ENCODE measurements around the gene KLHDC1.
"Not testable (repeated sequence)": the region's sequence is repeated elsewhere in the genome, so short reads cannot be mapped to it uniquely, and the experiment has no call there.

KLHDC1 gene

GRCh38 chr14:49727171-49727570 lies 34.3 kb downstream of the KLHDC1 start:
- no peak for DNase-seq (ENCODE audit: low spot score)

- no peak for DNase-seq (ENCODE audit: low spot score)
Observed at GRCh38 chr14:49732896-49733295, 40.0 kb downstream of the KLHDC1 start.

GRCh38 chr14:49733836-49734235 lies 40.9 kb downstream of the KLHDC1 start:
- DNase-seq (ENCODE audit: low spot score): no peak

- not testable (repeated sequence) for DNase-seq (ENCODE audit: low spot score)
Observed at GRCh38 chr14:49735669-49736068, 42.7 kb downstream of the KLHDC1 start.

GRCh38 chr14:49745191-49745590 lies 52.3 kb downstream of the KLHDC1 start:
- DNase-seq (ENCODE audit: low spot score): no peak

- not testable (repeated sequence) for DNase-seq (ENCODE audit: low spot score)
Observed at GRCh38 chr14:49746476-49746875, 53.6 kb downstream of the KLHDC1 start.

GRCh38 chr14:49754570-49755097 lies 61.7 kb downstream of the KLHDC1 start:
- no peak for DNase-seq (ENCODE audit: low spot score)

GRCh38 chr14:49755378-49755777 lies 62.5 kb downstream of the KLHDC1 start:
- DNase-seq (ENCODE audit: low spot score): no peak

GRCh38 chr14:49761839-49762551 lies 69.1 kb downstream of the KLHDC1 start:
- no peak for DNase-seq (ENCODE audit: low spot score)

GRCh38 chr14:49766839-49767238 lies 73.9 kb downstream of the KLHDC1 start:
- DNase-seq (ENCODE audit: low spot score): no peak

- DNase-seq (ENCODE audit: low spot score): no peak
Observed at GRCh38 chr14:49767270-49767570, 74.3 kb downstream of the KLHDC1 start.

GRCh38 chr14:49767571-49768300 lies 74.8 kb downstream of the KLHDC1 start, which contains the start of gene KLHDC2:
Gene KLHDC2, plus strand, starts transcription at chr14:49768153. Its CDS starts 316 bp downstream, at chr14:49768469.
- DNase-seq (ENCODE audit: low spot score): peak; percentile 62

- peak; percentile 8 for DNase-seq (ENCODE audit: low spot score)
Observed at GRCh38 chr14:49768301-49769121, 75.6 kb downstream of the KLHDC1 start.

GRCh38 chr14:49769171-49769570 lies 76.3 kb downstream of the KLHDC1 start:
- no peak for DNase-seq (ENCODE audit: low spot score)

- no peak for DNase-seq (ENCODE audit: low spot score)
Observed at GRCh38 chr14:49769581-49770211, 76.8 kb downstream of the KLHDC1 start.

GRCh38 chr14:49770212-49770817 lies 77.4 kb downstream of the KLHDC1 start:
- DNase-seq (ENCODE audit: low spot score): no peak

- DNase-seq (ENCODE audit: low spot score): not testable (repeated sequence)
Observed at GRCh38 chr14:49771691-49772090, 78.8 kb downstream of the KLHDC1 start.

- no peak for DNase-seq (ENCODE audit: low spot score)
Observed at GRCh38 chr14:49774106-49774505, 81.2 kb downstream of the KLHDC1 start.

- DNase-seq (ENCODE audit: low spot score): no peak
Observed at GRCh38 chr14:49778421-49778820, 85.5 kb downstream of the KLHDC1 start.

- DNase-seq (ENCODE audit: low spot score): not testable (repeated sequence)
Observed at GRCh38 chr14:49781040-49781439, 88.1 kb downstream of the KLHDC1 start.

- no peak for DNase-seq (ENCODE audit: low spot score)
Observed at GRCh38 chr14:49783394-49784014, 90.6 kb downstream of the KLHDC1 start.

Data from COLO829 (cell line).